ENCODE measurements around the gene HOXA9. TPM values are rescaled to one million over a fixed set of nuclear protein-coding genes. Genes with fewer than 3 reads are reported as not detected.

The HOXA9 gene
- polyA plus RNA-seq, 1 donor from 2014 or later = not detected

DNA sequence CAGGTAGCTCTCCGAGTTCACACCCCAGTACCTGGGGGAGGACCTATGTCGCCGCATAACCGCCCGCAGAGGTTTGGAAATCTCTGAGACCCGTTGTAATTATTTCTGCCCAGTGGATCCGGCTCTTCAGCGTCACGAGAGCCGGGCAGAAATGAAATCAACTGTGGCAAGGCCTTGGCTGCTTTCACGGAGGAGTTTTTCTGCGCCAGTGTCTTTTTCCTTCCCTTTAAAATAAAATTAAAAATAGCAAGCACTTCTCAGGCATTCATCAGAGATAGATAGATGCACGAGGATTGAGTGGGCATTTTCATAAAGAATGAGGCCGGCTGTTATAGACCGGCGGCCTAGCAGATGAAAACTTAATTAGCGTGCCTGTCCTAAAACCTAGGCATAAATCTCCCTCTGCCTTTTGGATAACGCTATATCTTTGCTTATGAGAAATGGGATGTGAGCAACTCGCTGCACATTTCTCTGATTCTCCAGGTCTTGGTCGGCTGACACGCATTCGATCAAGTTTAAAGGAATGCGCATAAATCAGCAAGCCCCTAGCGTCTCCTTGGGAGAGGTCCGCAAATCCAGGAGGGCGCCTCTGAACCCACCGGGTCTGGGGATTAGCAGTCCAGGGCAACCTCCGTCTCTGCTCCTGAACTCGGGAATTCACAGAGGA lies 28.1 kb upstream of the HOXA9 start:
- H3K9ac ChIP-seq (ENCODE audit: low read length) = no peak overlapping the region
- no peak overlapping the region for H2AFZ ChIP-seq (ENCODE audit: low read depth, low read length)
- no peaks in the 10 kb centered on the region for H3K36me3 ChIP-seq (ENCODE audit: insufficient read depth, low read length)
- no peaks in the 10 kb centered on the region for H3K79me2 ChIP-seq (replicated peaks; ENCODE audit: insufficient read depth, low read length)
- no peaks in the 10 kb centered on the region for H3K9me3 ChIP-seq (ENCODE audit: low read length)
- no peak overlapping the region for H3K27ac ChIP-seq (ENCODE audit: low read length)
- H3K4me2 ChIP-seq (ENCODE audit: low read length) = no peak overlapping the region
- no peak for TF ChIP-seq TAF1 (IDR thresholded peaks at IDR 0.05; ENCODE audit: low read depth)
- peak; percentile 37 for TF ChIP-seq EZH2 (IDR thresholded peaks at IDR 0.05; ENCODE audit: borderline replicate concordance, insufficient read depth, low read length, poor library complexity, severe bottlenecking)
- peak; percentile 15 for TF ChIP-seq POLR2AphosphoS5 (IDR thresholded peaks at IDR 0.05)
- no peak overlapping the region for H3K4me3 ChIP-seq (ENCODE audit: low read length)
- peaks cover 100% of the 10 kb centered on the region for H3K27me3 ChIP-seq (ENCODE audit: insufficient read depth, low read depth, low read length)
- no peaks in the 10 kb centered on the region for H3K9me2 ChIP-seq (ENCODE audit: insufficient read depth, low read length)
- H3F3A ChIP-seq (ENCODE audit: insufficient read depth, low read length, poor library complexity, severe bottlenecking) = no peaks in the 10 kb centered on the region
- H4K20me1 ChIP-seq (ENCODE audit: insufficient read depth) = no peaks in the 10 kb centered on the region

GRCh38 chr7:27192546-27193334 lies 27.4 kb upstream of the HOXA9 start:
- Histone ChIP-seq H3K27ac (ENCODE audit: low read length) (no peak overlapping the region), H3K9ac (ENCODE audit: low read length) (no peak overlapping the region), H3K27me3 (ENCODE audit: insufficient read depth, low read depth, low read length) (peaks cover 100% of the 10 kb centered on the region), H3K9me3 (ENCODE audit: low read length) (no peaks in the 10 kb centered on the region), H3F3A (ENCODE audit: insufficient read depth, low read length, poor library complexity, severe bottlenecking) (no peaks in the 10 kb centered on the region), H3K4me3 (ENCODE audit: low read length) (no peak overlapping the region), H4K20me1 (ENCODE audit: insufficient read depth) (no peaks in the 10 kb centered on the region), H2AFZ (ENCODE audit: low read depth, low read length) (no peak overlapping the region), H3K4me2 (ENCODE audit: low read length) (no peak overlapping the region), H3K79me2 (replicated peaks; ENCODE audit: insufficient read depth, low read length) (no peaks in the 10 kb centered on the region), H3K36me3 (ENCODE audit: insufficient read depth, low read length) (no peaks in the 10 kb centered on the region), H3K9me2 (ENCODE audit: insufficient read depth, low read length) (no peaks in the 10 kb centered on the region)
- TF ChIP-seq MXI1 (conservative IDR thresholded peaks at IDR 0.05; ENCODE audit: poor library complexity, severe bottlenecking) = no peak
- TF ChIP-seq SMC3 (conservative IDR thresholded peaks at IDR 0.05; ENCODE audit: poor library complexity) = no peak
- TF ChIP-seq RAD21 (conservative IDR thresholded peaks at IDR 0.05) = no peak
- TF ChIP-seq EZH2 (IDR thresholded peaks at IDR 0.05; ENCODE audit: borderline replicate concordance, insufficient read depth, low read length, poor library complexity, severe bottlenecking) = no peak
- TF ChIP-seq, protein P1, sequence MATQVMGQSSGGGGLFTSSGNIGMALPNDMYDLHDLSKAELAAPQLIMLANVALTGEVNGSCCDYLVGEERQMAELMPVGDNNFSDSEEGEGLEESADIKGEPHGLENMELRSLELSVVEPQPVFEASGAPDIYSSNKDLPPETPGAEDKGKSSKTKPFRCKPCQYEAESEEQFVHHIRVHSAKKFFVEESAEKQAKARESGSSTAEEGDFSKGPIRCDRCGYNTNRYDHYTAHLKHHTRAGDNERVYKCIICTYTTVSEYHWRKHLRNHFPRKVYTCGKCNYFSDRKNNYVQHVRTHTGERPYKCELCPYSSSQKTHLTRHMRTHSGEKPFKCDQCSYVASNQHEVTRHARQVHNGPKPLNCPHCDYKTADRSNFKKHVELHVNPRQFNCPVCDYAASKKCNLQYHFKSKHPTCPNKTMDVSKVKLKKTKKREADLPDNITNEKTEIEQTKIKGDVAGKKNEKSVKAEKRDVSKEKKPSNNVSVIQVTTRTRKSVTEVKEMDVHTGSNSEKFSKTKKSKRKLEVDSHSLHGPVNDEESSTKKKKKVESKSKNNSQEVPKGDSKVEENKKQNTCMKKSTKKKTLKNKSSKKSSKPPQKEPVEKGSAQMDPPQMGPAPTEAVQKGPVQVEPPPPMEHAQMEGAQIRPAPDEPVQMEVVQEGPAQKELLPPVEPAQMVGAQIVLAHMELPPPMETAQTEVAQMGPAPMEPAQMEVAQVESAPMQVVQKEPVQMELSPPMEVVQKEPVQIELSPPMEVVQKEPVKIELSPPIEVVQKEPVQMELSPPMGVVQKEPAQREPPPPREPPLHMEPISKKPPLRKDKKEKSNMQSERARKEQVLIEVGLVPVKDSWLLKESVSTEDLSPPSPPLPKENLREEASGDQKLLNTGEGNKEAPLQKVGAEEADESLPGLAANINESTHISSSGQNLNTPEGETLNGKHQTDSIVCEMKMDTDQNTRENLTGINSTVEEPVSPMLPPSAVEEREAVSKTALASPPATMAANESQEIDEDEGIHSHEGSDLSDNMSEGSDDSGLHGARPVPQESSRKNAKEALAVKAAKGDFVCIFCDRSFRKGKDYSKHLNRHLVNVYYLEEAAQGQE (IDR thresholded peaks at IDR 0.05; ENCODE audit: borderline replicate concordance) = no peak
- TF ChIP-seq CTCF (IDR thresholded peaks at IDR 0.05; ENCODE audit: poor library complexity, severe bottlenecking) = no peak

Data from neural cell (in vitro differentiated cells).